CD4-positive, alpha-beta T cell treated with Interleukin-4 for 1 hour (primary cell): ENCODE measurements around the gene THSD8.

Experiments used
- DNase-seq, 2 donors: peaks; one replicate each; pipeline ENCODE4 v3.0.0-alpha.2; 2020 to 2022

THSD8 gene

DNA sequence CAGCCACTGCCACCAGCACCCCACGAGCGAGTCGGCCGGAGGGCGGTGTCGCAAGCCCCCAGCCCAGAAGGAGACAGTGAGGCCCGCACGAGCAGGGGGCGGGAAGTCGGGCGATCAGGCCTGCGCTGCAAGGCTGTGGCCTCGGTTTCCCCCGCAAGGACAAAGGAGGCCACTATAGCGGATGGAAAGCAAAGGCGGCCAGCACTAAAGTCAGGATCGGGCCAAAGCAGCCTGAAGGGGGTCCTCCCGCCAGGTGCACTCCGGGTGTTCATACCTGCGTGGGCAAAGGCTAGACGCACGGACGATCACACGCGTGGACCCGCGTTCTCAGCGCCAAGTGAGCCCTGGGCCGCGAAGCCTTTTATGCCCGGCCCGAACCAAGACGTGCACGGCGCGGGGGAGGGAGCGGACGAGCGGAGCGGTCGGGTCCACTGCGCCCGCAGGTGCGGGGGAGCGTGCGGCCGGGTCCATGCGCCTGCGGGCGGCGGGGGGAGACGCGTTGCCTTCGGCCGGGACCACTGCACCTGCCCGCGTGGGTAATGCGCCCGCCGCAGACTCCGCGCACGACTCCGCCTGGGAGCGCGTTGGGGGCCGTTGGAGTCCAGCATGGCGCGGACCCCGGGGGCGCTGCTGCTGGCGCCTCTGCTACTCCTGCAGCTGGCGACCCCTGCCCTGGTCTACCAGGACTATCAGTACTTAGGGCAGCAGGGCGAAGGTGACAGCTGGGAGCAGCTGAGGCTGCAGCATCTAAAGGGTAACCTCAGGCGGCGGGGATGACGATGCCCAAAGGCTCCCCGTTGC, at the start of gene THSD8, which contains the start of gene PRDX2:
Gene THSD8 (plus strand): TSS at position 604 of the 801 bp plus-strand sequence. CDS start 3 bp downstream, at position 607.
Gene PRDX2 (minus strand): TSS at position 335 of the 801 bp plus-strand sequence. CDS start 539 bp downstream, outside the sequence.
- DNase-seq: peak; percentile 73 to 79

DNA sequence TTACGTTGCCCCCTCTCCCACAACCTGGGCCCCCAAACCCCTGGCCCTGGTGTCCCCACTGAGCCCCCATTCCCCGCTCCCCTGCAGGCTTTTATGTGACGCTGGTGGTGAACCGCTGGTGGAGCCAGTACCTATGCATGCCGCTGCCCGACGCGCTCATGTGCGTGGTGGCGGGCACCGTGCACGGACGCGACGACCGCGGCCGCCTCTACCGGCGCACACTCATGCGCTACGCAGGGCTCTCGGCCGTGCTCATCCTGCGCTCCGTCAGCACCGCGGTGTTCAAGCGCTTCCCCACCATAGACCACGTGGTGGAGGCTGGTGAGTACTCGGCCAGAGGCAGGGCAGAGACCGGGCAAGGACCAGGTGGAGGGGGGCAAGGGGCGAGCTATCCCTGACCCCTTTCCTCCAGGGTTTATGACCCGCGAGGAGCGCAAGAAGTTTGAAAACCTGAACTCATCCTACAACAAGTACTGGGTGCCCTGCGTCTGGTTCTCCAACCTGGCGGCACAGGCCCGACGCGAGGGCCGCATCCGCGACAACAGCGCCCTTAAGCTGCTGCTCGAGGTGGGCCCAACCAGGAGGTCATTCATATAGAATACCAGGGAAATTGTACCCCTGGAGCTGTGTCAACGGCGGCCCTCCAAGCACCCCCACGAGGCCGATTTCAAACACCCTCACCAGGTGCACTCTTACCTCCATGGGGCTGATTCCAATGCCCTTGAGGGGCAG, 47.2 kb upstream of the THSD8 start:
- DNase-seq: no peak

DNA sequence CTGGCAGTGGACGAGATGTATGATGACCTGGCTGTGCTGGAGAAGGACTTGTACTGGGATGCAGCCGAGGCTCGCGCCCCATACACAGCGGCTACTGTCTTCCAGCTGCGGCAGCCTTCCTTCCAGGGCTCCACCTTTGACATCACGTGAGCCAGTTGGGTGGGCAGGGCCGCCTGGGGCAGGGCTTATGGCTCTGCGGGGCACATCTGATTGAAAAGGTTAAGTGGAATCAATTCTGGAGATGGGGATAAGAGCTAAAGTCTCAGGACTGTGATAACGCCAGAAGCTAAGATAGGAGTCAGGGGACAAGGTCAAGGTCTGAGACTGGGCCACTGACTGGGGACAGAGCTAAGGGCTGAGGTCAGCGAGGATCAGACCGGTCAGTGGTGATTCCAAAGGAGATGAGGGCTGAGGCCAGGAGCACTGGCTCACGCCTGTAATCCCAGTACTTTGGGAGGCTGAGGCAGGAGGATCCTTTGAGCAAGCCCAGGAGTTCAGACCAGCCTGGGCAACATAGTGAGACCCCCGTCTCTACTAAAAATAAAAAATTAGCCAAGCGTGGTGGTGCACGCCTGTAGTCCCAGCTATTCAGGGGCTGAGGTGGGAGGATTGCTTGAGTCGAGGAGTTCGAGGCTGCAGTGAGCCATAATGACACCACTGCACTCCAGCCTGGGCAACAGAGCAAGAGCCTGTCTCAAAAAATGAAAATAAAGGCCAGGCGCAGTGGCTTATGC, 45.6 kb upstream of the THSD8 start:
- DNase-seq: no peak

DNA sequence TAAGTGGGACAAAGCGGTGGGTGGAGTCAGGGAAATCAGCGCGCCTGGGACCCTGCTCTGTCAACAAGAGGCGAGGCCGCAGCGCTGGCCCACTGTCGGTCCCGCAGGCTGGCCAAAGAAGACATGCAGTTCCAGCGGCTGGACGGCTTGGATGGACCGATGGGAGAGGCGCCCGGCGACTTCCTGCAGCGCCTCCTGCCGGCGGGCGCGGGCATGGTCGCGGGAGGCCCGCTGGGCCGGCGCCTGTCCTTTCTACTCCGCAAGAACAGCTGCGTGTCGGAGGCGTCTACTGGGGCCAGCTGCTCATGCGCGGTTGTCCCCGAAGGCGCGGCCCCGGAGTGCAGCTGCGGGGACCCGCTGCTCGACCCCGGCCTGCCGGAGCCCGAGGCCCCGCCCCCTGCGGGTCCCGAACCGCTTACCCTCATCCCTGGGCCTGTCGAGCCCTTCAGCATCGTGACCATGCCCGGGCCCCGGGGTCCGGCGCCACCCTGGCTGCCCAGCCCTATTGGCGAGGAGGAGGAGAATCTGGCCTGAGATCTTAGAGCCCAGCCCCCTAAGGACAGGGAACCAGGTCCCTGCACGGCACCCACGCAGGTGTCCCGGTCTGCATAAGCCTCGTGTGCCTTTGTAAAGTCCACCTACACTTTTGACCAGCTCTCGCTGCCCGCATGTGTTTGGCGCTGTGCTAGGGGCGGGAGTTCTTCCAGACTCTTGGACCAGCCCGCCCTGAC, 44.2 kb upstream of the THSD8 start:
- peak; percentile 62 to 68 for DNase-seq

DNA sequence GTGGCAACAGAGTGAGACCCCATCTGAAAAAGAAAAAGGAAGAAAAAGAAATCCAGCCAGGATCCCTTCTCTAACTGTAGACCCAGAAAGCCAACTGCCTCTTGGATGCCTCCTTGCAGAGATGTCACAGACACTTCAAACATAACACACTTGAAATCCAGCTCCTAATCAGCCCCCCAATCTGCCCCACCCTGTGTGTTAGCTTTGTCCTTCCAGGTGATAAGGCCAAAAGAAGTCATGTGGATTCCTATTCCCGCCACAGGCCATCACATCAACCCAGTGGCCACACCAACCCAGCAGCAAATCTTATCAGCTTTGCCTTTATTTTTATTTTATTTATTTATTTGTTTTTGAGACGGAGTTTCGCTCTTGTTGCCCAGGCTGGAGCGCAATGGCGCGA, 42.2 kb upstream of the THSD8 start:
- no peak for DNase-seq

DNA sequence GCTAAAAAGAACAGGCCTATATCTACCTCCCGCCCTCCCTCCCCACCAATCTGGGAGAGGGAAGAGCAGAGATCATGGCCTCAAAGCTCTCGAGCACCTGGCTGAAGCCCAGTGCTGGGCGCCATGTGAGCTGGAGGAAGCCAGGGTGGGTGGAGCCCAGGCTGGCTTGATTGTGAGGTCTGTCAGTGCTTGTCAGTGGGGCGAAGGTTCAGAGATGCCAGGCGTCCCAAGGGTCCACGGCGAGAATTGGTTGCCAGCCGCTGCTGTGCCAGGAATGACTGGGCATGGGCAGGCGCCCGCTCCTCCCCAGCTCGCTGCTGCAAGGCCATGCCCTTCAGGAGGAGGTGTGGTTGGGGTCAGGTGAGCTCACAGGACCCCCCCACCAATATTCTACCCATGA, 38.8 kb upstream of the THSD8 start:
- no peak for DNase-seq

DNA sequence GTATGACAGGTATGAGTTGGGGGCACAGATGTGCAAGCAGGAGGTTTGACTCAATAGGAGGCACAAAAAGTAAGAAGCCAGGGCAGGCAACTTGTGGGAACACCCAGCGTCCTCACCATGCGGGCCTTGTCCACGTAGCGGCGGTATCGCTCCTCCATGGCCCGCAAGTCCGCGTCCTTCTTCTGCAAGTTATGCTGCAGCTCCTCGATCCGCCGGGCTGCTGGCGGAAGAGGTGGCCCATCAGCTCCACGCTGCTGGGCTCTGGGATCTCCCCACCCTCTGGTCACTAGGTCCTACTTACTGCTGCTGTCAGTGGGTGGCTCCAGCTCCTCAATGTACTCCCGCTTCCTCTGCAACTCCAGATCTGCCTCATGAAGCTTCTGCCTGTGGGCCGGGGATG, 37.2 kb upstream of the THSD8 start:
- no peak for DNase-seq

DNA sequence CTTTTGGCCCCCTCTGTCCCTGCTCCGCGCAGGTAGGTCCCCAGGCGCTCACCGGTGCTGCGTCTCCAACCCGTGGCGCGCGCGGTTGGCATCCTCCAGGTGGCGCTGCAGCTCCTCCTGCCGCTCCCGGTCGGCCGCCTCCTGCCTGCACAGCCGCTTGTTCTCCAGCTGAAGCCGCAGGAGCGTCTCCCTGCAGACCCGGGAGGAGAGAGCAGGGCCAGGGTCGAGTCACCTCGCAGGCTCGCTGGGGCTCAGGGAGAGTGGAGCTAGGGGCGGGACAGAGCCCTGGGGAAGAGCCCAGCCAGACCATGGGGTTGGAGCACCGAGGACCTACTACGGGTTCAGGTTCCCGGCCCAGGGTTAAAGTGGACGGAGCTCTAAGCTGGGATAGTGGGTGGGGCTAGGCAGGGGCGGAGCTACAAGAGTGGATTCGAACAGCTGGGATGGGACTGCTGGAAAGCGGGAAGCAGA, 35.8 kb upstream of the THSD8 start:
- DNase-seq: peak; percentile 84

DNA sequence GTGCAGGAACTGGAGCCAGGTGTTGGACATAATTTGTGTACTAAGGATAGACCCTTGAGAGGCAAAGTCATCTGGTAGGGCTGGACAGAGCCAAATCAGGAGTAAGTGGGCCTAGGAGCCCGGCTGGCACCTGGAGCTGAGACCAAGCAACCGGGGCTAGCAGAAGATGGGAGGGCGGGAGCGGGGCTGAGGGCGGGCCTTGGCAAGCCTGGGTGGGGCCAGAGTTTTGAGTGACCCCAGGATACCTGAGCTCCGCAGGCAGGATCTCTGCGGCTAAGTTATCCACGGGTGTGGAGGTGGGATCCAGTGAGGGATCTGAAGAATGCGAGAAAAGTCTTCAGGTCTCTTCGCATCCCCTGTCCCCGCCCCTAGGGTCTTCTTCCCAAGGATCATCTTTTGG, 34.7 kb upstream of the THSD8 start:
- no peak for DNase-seq

DNA sequence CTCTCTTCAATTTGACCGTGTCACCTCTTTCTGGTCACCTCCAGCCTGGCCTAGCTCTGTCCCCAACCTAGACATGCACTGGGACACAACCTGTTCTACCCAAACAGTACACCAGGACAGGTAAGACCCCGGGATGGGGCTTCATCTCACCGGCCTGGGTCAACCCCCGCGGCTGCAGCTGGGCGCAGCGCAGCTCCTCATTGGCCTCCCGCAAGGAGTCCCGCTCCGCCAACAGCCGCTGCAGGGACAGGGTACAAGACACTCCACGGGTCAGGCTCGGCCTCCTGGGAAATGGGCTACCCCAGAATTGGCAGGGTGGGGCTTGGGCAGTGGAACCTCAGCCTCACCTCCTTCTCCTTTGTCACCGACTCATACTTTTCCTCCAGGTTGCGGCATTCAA, 34.2 kb upstream of the THSD8 start:
- no peak for DNase-seq

DNA sequence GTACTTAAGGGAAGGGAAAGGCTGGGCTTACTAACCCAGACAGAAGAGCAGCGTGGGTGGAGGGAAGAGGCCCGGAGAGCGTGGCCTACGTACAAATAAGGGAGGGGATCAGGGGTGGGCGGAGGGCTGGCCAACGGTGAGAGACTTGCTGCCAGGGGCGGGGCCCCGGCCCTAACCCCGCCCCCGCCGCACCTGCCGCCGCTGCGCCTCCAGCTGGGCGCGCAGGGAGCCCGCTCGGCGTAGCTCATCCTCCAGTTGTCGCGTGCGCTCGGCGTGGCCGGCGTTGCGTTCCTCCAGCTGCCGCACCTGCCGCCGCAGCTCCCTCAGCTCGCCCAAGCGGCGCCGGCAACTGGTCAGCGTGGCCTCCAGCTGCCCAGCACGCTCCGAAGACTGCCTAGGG, 32.2 kb upstream of the THSD8 start:
- DNase-seq: peak; percentile 73 to 78

DNA sequence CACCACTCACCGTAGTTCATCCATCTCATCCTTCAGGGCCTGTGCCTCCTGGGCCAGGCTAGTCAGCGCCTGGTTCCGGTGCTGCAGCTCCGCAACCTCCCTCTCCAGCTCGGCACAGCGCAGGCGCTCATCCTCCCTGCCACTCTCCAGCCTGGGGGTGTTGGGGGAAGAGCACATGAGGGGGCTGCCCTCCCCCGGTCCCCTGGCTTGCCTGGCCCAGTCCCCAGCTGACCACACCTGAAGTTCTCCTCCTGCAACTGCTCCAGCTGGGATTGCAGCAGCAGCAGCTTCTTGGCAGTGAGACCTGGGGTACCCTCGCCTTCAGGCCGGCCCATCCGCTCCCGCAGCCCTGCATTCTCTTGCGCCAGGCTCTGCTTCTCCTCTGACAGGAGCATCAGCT, 30.9 kb upstream of the THSD8 start:
- no peak for DNase-seq

DNA sequence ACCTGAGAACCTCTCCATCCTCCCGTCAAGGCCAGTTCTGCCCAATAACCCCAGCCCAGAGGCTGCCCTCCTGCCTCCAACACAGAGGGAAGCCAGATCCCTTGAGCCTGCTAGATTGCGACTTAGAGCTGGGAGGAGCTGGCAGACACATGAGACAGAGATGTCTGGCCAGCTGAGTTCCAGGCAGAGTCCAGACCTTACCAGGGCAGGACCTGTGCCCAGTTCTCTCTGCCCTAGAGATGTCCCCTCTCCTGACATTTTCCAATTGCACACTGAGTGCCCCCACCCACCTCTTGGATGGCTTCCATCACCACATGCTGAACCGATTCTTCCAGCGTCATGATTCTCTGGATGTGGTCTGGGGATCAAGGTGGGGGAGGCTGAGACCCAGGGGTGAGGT, 29.5 kb upstream of the THSD8 start:
- DNase-seq: no peak

DNA sequence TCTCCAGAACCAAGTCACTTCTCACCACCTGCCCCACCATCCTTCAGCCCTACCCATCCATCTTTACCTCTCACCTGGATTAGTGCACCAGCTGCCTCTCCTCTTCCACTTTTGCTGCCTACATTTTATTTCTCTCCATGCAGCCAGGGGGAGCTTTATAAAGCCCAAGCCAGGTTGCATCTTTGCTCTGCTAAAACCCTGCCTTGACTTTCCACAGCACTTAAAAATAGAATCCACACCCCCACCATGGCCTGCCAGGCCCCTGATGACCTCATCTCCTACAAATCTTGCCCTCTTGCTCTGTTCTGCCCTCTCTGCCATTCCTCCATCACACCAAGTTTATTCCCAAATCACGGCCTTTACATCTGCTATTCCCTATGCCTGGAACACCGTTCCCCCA, 28.3 kb upstream of the THSD8 start:
- no peak for DNase-seq

DNA sequence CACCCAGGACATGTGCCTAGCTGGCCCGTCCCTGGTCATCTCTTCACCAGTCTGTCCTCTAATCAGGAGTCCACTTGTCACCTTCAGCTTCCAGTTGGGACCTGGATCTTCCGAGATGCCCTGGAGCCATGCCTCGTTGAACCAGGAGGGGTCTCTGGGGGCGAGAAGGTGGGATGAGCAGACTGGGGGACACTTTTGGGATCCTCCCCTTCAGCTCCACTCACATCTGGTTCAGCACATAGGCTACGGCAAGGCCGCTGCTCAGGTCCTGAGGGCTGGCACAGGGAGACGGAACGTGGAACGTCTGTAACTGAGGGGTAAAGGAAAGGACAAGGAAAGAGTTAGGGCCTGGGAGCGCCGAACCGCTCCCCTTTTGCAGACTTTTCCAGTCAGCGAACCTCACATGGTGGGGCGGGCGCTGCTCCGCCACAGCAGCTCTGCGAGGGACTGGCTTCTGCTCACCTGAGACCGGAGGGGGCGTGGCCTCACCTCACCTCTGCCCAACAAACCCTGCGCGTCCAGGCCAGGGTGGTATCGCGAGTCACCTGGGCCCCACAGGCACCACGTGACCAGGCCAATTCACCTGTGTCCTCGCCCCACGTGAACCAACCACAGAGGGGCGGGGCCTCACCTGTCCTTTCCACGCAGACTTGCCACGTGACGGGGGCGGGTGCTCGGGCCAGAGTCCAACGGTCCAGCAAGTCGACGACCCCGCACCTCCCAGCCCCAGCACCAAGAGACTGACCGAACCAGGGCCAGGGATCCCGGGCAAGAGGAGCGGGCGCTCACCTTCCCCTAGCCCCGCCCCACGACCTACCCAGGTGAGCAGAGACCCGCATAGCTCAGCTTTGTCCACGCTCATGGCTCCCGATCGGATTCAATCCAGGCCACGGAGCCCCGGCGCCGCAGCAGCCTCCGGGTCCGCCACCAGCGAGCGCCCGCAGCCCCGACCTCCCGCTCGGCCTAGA, 27.0 kb upstream of the THSD8 start, which contains the start of gene HOOK2:
Gene HOOK2 (minus strand): TSS at position 965 of the 968 bp plus-strand sequence. CDS start 103 bp downstream, at position 862.
- DNase-seq: peak; percentile 63 to 71

DNA sequence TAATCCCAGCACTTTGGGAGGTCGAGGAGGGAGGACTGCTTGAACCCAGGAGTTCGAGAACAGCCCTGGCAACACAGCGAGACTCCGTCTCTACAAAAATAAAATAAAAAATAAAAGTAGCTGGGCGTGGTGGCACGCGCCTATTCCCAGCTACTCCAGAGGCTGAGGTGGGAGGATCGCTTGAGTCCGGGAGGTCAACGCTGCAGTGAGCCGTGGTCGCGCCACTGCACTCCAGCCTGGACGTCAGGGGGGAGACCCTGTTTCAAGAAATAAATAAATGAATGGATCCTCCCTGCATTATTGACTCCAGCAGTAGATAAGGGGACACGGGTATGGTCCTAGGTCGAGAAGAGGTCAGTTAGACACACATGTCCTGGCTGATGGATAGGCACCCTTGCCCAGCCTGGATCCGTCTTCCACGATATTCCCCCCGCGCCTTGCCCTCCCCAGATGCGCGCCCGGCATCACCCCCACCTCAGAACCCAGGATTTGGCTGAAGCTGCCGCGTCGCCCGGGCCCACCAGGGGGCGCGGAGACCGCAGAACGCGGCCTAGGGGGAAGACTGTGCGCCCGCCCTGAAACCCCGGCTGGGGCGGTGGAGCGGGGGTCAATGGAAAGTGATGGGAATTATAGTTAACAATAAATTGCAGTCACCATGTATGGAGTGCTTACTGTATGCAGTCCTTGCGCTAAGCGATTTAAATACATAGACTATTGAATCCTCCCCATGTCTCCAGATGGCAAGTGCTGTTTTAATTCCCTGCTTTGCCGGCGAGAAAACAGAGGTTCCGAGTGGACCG, 24.5 kb upstream of the THSD8 start:
- DNase-seq: peak; percentile 80 to 82

DNA sequence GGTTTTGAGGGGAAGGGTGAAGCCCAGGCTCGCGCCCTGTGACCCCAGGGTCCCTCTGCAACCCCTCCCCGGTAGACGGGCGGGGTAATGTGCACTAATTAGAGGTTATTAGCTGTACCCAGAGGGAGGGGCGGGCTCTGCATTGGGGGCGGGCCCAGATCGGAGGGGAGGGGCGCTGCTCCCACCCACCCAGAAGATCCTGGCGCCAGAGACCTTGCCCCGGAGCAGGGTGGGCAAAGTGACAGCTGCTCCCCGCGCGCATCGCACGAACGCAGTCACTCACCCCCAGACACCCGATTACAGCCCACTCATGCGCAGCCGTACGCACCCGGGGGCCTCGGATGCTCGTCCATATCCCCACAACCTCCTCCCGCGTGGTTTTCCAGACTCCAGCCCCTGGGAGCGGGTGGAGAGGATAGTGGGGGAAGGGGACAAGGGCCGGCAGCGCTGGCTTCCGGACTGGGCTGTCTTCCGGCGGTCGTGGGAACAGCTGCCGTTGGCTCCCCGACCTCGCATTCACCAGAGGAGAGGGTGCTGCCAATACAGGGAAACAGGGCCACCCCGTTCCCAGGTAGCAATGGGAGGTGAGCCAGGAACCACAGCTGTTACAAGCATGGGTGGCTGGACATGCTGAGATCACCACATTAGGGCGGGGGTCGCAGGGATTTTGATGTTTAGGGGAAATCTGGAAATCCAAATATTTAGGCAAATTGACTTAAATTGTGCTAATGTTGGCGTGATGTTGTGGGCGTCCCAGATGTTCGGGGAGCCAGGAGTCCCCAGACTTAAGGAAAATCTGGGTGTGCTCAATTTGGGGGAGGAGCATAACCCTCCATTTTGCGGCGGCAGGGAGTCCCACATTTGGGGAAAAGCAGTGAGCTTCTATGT, 23.6 kb upstream of the THSD8 start:
- DNase-seq: peak; percentile 55 to 60

DNA sequence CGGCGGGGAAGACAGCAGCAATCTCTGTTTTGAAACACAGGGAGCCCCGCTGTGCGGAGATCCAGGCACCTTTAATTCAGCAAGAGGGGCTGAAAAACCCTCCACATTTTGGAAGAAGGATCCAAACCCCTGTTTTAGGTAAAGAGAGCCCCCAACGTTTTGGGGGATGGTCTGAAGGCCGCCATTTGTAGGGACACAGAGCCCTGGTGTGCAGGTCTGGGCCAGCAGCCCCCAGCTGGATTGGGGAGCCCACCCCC, 23.0 kb upstream of the THSD8 start:
- DNase-seq: no peak

DNA sequence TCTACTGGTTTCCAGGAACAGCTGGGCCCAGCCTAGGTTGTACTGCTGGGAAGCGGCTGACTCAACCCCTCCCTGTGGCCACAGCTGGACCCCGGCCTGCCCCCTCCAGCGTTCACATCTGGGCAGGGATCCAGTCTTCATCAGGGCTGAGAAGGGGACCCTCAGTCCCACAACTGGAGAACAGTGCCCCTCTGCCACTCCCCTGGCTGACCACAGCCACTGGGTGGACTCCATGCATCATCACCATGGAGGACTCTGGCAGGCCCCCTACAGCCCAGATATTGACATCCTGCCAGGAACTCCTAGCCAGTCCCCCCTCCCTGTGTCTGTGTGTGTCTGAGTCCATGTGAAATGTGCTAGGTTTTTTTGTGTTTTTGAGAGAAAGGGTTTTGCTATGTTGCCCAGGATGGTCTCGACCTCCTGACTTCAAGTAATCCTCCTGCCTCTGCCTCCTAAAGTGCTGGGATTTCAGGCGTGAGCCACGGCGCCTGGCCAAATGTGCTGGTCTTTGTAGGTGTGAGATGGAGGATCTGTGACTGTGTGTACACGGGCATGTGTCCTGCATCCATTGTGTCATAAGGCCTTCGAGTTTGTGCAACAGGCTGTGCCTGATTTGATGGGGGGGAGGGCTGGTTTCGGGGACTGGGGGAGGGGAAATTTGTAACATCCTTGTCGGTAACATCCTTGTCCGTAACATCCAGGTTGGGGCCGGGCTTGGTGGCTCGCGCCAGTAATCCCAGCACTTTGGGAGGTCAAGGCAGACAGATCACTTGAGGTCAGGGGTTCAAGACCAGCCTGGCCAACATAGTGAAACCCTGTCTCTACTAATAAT, 22.5 kb upstream of the THSD8 start:
- DNase-seq: no peak
